ENCODE results near the gene HOXD13.

Gene HOXD13

DNA sequence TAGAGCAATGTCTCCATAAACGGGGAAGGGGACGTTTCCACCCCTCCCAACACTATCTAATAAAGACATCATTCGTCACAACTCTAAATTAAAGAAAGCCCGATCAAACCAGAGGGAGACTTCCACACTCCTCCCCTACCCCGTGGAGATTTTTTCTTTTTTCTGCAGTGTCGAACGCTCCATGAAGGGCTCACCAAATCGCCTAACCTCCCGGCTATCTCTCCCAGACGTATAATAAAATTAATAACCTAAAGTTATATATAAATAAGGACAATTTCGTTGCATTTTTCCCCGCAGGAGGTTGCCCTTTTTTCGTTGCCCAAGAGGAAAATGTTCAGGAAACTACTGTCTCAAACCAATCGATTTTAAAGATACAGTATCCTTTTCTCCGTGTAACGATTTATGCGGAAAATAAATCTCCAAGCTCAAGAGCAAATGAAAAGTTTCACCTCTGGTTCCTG lies 11.1 kb upstream of the HOXD13 start:
- DNase-seq (ENCODE audit: low spot score) = no peak

DNA sequence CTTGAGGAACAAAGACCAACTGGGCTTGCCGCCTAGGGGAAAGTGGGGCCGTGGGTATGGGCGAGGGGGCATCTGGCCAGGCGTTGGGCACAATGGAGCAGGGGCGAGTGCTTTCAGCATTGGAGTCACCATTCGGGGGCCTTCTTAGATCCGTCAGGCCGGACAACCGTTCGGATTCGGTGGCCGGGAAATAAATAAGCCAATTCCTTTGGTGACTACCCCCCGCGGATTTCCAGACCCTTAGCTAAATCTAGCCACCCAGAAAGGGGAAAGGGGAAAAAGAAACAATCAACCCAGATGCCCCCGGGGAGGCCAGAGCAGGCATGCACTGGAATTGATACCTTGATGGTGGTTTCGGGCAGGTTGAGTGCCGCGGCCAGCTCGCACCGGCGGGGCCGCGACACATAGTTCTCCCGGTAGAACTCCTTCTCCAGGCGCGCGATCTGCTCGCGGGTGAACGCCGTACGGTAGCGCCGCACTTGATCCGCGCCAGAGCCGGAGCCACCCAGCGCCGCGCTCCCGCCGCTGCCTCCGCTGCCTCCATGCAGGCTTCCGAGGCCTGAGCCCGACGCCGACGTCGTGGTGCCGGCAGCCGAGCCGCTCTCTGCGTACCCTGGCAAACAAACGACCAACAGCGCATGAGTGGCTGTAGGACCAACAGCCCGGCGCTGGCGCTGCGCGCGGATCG lies 10.5 kb upstream of the HOXD13 start:
- no peak for DNase-seq (ENCODE audit: low spot score)

- DNase-seq (ENCODE audit: low spot score) = no peak
Measured at GRCh38 chr2:176082525-176082823, 10.0 kb upstream of the HOXD13 start.

DNA sequence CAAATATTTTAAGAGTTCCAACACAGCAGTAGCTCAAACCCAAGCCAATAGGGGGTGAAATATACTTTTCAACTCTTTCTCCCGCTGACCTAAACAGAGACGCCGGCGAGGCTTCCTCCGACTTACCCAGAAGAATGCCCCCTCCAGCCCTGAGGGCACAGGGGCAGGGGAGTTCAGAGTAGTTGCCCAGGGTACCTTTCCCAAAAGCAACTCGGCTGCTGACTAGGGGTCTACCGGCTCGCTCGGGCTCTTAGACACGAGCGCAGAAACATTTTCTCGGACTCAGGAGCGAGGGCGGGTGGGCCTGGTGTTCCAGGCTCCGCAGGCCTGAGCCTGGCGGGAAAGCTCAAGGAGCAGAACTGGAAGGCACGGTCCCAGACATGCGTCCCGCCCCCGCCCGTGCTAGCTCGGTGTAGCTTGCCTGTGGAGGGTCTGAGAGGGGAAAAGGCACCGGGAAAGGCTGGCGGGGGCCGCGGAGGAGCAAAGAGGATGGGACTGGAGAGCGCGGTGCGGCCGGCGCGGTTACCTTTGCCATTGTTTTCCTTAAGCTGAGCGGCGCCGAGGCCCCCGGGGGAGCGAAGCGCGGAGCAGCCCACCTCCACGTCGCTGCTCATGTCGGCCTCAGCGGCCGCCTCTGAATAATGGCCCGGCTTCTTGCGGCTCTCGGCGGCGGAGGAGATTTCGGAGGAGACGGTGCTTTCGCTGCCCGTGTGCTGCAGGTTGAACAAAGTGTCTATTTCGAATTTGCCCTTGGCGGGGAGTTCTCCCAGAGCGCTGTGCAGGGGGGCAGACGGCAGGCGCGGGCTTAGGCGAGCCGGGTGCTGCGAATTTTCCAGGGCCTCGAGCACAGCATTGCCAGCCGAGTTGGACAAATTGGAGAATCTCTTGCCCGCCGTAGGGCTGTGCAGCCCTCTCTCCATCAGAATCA lies 9.4 kb upstream of the HOXD13 start:
- DNase-seq (ENCODE audit: low spot score) = no peak

DNA sequence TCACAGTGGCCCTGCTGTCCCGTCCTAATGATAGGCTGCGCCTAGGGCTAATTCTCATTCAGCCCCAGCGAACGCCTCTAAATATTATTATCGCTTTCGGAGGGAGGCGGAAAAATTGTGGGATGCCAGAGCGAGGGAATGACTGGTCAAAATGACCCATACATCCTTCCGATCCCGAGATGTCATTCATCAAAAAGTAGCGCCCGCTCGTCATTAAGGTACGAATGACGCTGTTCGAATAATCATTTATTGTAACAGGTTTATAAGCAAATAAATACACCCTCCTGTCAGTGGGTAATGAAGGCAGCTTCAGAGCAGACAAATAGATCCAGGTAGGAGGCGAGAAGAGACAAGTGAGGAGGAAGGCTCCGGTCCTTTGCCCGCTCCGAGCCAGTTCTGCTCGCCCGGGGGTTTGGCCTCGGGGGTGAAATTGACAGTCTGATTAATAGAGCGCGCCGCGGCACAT lies 8.7 kb upstream of the HOXD13 start, which contains the start of gene EVX2:
TSS of gene EVX2 (minus strand) at position 167 of the 466 bp plus-strand sequence. CDS start 186 bp downstream, outside the sequence.
- DNase-seq (ENCODE audit: low spot score) = no peak

DNA sequence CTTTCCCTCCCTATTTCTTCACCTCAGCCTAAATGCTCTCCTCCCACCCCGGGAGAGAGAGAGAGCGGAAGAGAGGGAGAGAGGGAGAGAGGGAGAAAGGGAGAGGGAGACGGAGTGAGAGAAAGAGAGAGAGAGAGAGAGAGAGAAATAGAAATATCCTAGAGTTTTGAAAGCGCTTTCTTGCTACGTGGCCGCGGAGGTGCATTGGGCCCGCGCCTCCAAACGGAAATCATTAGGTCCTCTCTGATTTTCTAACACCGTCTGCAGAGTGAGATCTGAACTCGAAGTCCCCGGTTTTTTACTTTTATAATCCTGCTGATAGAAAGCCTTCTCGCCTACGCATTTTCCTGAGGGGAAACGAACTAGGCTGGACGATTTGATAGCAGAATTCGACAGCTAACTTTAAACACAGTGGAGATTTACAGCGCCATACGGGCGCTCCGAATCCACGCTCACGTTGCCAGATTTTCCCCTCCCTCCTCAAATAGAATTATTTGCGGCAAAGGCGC lies 7.9 kb upstream of the HOXD13 start:
- no peak for DNase-seq (ENCODE audit: low spot score)

DNA sequence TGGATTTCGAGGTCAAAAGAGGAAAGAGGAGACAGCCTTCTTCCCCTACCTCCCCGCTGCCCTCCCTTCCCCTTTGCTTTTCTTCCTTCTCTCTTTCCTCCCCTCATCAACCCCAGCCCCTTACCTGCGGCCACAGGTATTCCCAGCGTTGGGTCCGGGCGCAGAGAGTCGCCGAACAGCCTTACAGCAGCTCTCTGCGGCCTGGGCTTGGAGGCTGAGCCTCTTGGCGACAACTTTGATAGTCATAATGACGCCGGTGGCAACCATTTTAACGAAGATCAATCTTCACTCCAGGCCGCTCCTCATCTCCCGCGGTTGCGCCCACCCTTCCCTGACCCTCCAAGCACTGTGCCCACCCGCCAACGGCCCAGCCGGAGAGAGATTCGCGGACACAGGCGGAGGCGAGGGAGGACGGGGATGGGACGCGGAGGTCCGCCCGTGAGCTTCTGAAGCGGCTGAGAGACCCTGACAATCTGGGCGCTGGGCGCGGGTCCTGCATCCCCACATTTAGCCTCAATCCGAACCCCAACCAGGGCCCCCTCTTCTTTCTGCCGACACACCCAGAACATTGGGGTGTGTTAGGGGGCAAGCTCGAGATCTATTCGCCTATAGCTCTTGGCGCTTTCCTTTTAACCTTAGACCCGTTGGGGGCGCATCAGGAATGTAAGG lies 7.3 kb upstream of the HOXD13 start:
- DNase-seq (ENCODE audit: low spot score) = no peak

DNA sequence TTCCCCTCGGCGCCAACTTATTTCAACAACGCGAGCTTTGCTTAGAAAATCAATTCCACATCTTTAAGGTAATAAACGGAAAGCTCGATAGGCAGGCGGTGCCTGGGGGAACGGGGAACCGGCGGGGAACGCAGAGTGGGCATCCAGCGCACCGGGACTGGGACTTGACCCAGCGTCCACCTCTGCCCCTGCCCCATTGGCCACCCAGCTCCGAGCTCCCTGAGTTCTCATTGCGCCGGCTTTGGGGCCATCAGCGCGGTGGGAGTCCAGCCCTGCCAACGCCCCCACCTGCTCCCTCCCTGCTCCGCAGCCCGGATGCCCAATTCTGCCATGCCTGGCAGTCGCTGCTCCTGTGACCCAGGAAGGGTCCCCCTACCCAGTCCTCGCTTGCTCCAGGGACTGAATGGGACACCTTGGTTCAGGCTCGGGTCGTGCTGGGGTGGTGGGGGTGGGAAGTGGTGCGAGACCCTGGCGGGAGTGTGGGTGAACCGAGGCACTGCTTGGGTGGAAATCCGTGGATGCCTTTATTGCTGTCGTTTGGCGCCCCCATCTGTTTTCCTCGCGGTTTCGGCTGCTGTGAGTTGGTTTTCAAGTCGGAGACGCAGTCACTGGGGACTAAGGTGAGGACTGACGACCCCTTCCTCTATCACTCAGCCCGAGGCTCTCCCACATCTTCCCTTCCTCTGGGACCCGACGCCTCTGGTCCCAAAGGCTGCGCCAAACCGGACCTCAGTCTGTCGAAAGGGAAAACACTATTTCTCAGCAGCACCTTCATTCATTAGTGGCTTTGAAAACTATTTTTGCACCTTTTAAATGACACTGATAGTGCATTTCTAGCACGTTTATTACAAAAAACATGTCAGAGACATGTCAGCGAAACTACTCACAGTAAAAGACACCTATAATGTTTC lies 6.4 kb upstream of the HOXD13 start:
- peak; percentile 8 for DNase-seq (ENCODE audit: low spot score)

DNA sequence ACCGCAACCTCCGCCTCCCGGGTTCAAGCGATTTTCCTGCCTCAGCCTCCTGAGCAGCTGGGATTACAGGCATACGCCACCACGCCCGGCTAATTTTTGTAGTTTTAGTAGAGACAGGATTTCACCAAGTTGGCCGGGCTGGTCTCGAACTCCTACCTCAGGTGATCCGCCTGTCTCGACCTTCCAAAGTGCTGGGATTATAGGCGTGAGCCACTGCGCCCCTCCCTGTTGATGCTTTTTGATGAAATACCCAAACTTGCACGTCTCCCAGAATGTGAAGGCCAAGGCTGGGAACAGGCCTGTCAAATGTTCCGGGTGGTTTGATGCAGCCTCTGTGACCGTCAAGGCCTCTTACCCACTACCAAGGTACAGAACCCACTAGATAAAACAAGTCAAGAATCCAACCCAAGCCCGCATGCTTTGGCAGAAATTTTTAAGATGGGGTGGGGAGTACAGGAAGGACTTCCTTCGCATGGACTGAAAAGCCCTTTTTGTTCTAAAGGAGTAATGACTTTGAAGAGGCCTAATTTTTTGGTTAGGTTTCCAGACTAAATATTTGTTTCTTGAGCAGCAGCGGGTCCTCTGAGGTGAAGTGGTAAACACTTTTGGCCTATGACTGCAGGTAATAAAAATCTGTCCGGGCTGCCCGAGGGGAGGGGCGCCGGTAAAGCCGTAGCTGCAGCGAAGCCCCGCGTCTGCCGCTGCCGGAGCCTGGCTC lies 5.0 kb upstream of the HOXD13 start:
- no peak for DNase-seq (ENCODE audit: low spot score)

GRCh38 chr2:176088048-176088936 lies 4.2 kb upstream of the HOXD13 start:
- DNase-seq (ENCODE audit: low spot score) = no peak

DNA sequence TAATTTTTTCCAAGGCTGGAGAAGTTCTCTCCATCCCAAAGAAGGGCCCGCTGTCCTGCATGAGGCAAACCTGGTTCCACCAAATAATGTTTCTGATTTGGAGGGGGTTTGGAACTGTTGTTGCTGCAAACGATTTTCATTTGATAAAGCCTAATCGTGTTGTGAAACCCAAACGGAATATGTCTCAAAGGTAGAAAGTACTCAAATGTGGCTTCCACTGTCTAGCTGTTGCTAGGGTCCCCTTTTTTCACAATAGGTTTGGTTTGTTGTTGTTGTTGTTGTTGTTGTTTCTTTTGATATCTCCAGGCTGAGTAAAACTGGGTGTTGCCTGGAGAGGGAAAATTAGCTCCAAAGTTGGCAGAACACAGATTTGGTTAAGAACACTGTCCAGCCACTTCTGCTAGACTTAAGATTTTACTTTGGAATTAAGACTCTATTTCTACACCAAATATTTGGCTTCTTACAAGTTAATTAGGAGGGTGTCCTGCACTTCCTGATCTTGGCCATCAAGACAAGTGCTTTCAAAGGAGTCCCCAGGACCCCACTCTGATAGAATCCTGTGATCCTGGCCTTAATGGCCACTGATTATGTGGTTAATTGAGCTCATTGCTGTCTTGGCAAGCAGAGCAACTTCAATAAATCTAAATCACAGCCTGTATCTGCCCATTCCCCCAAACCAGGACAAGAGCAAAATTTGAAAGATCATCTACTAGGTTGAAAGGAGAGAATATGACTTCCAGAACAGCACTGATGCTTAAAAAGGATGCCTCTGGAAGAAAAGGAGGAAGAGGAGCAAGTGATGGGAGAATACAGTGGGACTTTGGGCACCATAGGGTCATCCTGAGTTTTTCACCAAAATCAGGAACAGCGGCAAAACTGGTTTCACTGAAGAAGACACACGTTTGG lies 3.3 kb upstream of the HOXD13 start:
- no peak for DNase-seq (ENCODE audit: low spot score)

DNA sequence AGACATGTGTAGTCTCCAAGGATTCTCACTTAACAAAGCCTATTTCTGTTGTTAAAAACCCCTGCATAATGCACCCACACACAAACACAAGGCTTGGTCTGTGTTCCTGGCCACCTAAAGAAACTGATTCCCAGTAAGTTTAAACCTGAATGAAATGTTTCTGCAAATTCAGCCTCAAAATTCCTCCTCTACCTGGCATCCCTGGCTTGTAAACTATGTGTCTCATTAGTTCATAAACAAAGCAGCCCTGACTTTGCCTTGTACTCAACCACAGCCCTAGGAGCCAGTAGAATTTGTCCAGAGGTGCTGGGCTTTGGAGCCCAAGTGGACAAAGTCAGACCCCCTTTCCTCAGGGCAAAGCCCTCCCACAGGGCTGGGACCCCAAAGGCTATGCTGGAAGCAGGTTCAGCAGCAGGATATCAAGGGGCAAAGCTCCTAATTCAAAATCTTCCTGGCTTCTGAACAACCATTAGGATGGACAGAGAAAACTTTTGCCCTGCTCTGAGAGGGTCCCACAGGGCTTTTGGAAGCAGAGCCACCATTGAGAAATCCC lies 2.6 kb upstream of the HOXD13 start:
- no peak for DNase-seq (ENCODE audit: low spot score)

- DNase-seq (ENCODE audit: low spot score) = no peak
Measured at GRCh38 chr2:176090862-176091261, 1.7 kb upstream of the HOXD13 start.

DNA sequence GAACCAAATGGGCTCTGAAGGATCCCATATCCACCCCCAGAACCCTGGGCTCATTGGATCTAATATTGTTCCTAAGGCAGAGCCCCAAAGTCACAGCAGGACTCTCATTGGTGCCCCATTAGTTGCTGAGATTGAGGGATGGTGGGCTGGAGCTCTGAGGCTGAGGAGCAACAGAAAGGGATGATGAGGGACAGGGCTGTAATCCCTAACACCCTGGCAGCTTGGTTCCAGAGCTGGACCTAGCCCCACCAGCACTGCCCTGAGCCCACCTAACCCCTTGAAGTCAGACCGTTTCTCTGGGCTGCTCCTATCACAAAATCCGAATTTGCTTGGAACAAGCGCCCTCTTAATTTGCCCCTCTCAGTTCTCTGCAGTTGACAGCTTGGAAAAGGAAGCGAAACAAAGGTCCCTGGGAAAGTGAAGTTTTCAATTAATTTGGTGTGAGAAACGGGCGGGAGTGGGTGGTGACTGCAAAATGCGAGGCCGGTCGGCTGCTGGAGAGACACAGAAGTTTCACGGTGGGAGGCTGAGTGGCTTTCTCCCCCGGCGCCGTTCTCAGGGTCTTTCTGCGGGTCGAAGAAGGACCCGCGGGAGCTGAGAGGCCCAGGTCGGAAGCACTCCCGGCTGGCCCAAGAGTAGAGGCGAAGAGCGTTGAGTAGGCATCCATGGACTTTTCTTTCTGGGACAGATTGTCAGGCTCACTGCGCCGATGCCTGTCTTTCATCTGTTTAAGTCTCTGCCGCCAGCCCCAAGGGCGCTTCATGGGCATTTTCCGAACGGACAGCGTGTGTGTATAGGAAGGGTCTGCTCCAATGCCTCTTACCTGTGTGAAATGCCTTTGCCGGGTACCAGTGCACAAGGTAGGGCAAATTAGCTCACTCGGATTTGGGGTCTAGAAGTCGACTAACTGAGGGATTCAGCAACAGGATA lies 927 bp upstream of the HOXD13 start:
- DNase-seq (ENCODE audit: low spot score) = no peak

DNA sequence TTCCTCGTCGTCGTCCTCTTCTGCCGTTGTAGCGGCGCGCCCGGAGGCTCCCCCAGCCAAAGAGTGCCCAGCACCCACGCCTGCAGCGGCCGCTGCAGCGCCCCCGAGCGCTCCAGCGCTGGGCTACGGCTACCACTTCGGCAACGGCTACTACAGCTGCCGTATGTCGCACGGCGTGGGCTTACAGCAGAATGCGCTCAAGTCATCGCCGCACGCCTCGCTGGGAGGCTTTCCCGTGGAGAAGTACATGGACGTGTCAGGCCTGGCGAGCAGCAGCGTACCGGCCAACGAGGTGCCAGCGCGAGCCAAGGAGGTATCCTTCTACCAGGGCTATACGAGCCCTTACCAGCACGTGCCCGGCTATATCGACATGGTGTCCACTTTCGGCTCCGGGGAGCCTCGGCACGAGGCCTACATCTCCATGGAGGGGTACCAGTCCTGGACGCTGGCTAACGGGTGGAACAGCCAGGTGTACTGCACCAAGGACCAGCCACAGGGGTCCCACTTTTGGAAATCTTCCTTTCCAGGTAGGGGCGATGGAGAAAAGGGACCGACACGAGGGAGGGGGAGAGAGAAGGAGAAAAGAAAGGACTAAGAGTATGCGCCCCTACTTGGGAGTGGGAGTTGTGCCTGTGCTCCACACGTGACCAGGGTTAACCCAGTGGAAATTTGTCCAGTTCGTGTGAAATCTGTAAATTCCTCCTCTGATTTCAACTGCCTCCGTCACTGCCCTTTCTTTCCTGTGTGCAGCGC lies 800 bp downstream of the HOXD13 start:
- no peak for DNase-seq (ENCODE audit: low spot score)

DNA sequence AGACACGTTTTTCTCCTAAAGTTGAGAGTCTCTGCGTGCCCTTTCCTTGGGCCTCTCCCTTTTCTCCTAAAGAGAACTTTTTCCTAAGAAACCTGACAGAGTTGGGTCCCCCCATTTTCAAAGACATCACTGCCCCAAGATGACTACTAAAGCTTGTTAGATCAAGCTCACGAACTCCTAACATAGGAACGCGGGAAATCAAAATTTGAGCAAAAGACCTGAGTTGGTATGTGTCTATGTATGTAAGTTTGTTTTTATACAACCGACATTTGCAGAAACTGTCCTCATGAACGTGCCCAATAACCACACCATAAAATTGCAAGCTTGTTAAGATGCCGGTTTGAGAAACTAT lies 1.4 kb downstream of the HOXD13 start:
- no peak for DNase-seq (ENCODE audit: low spot score)

DNA sequence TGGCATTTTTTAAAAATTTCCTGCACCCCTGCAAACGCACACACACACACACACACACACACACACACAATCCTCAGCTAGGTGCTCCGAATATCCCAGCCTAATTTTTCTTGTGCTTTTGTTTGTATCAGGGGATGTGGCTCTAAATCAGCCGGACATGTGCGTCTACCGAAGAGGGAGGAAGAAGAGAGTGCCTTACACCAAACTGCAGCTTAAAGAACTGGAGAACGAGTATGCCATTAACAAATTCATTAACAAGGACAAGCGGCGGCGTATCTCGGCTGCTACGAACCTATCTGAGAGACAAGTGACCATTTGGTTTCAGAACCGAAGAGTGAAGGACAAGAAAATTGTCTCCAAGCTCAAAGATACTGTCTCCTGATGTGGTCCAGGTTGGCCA lies 1.8 kb downstream of the HOXD13 start:
- no peak for DNase-seq (ENCODE audit: low spot score)

Measured in hematopoietic multipotent progenitor cell treated with erythropoietin and hydrocortisone succinate and interleukin-3 and kit ligand, for 17 days (in vitro differentiated cells).